OCI-M2 (cell line): Measurements from ENCODE around the gene MOB3C.

ENCODE experiments used
- DNase-seq: peaks from one replicate; lab custom pipeline; 2025; ENCODE audit not compliant: unreplicated experiment; lab: John Stamatoyannopoulos, UW

The MOB3C gene

GRCh38 chr1:46639547-46639946, 22.9 kb upstream of the MOB3C start:
- DNase-seq = no peak

DNA sequence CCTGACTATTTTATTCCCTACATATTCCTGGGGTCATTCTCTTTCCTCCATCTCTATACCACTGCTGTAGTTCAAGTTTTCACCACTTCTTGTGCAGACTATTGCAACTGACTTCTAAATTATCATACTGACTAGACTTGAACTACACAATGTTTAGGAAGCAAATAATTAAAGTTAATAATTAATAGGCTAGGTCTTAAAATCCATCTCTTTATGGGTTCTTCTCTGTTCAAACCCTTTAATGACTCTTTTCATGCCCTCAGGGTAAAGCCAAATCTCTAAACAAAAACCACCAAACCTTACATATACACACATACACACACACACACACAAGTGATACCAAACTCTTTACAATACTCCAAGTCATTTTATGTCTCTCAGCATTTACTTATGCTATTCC, 22.3 kb upstream of the MOB3C start:
- no peak for DNase-seq

DNA sequence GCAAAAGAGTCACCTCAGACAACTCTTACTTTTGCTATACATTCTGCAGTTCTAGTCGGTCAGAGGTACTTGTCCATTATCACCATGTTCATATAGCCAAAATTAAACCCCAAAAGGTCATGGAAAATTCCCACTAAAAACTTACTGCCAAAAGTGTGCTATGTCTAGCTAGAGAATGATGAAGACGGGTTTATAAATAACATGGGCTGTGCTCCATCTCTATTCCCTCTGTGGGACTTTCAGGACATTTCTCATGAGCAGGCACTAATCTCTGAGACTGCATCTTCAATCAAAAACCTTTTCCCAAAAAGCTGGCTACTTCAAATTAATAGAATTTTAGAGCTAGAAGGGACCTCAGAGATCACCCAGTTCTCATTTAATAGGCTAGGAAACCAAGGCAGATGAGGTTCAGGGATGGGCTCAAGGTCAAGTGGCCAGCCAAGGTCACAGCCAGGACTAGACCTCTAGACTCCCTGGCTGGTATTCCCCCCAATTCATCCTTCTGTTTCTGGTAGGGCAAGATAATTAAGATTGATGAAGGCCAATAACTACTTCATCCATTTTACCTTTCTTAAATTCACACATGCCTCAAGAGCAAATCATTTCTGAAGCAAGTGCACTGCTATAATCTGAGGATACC, 21.0 kb upstream of the MOB3C start:
- no peak for DNase-seq

- no peak for DNase-seq
These were observed 18.6 kb upstream of the MOB3C start for GRCh38 chr1:46635205-46635604.

DNA sequence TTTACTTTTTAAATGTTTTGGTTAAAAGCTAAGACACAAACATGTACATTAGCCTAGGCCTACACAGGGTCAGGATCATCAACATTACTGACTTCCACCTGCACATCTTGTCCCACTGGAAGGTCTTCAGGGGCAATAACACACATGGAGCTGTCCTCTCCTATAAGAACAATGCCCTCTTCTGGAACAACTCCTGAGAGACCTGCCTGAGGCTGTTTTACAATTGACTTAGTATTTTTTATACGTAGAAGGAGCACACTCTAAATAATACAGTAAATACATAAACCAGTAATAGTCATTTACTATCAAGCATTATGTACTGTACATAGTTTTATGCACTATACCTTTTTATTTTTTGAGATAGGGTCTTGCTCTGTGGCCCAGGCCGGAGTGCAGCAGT, 14.1 kb upstream of the MOB3C start:
- DNase-seq = no peak

- DNase-seq = no peak
These were observed 7.4 kb upstream of the MOB3C start for GRCh38 chr1:46623743-46624644.

DNA sequence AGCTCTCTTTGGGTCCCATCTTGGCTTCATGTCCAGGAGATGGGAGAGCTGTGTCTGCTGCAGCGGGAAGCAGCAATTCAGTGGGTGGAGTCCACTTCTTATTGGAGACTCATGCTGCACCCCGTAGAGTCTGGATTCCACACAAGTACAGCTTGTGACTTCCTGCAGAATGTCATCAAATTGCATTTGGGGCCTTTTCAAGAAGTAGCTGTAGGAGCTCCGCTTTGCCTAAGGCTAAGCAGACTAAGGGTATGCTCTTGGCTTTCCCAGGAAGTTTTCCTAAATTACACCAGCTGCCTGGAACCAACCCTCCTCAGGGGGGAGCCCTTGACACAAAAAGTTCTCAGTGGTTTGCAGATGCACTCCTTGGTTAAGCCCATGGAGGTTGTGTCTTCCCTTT, 5.7 kb upstream of the MOB3C start:
- DNase-seq = no peak

- DNase-seq = no peak
These were observed 5.3 kb upstream of the MOB3C start for GRCh38 chr1:46621930-46622329.

- DNase-seq = no peak
These were observed 3.1 kb upstream of the MOB3C start for GRCh38 chr1:46619656-46620258.

GRCh38 chr1:46618754-46619415, 2.3 kb upstream of the MOB3C start:
- no peak for DNase-seq

GRCh38 chr1:46617833-46618232, 1.2 kb upstream of the MOB3C start:
- DNase-seq = no peak

GRCh38 chr1:46617108-46617800, 643 bp upstream of the MOB3C start:
- no peak for DNase-seq

GRCh38 chr1:46615735-46616134, 876 bp downstream of the MOB3C start:
- no peak for DNase-seq

GRCh38 chr1:46615088-46615487, 1.5 kb downstream of the MOB3C start:
- no peak for DNase-seq

- DNase-seq = no peak
These were observed 2.0 kb downstream of the MOB3C start for GRCh38 chr1:46614604-46614984.

DNA sequence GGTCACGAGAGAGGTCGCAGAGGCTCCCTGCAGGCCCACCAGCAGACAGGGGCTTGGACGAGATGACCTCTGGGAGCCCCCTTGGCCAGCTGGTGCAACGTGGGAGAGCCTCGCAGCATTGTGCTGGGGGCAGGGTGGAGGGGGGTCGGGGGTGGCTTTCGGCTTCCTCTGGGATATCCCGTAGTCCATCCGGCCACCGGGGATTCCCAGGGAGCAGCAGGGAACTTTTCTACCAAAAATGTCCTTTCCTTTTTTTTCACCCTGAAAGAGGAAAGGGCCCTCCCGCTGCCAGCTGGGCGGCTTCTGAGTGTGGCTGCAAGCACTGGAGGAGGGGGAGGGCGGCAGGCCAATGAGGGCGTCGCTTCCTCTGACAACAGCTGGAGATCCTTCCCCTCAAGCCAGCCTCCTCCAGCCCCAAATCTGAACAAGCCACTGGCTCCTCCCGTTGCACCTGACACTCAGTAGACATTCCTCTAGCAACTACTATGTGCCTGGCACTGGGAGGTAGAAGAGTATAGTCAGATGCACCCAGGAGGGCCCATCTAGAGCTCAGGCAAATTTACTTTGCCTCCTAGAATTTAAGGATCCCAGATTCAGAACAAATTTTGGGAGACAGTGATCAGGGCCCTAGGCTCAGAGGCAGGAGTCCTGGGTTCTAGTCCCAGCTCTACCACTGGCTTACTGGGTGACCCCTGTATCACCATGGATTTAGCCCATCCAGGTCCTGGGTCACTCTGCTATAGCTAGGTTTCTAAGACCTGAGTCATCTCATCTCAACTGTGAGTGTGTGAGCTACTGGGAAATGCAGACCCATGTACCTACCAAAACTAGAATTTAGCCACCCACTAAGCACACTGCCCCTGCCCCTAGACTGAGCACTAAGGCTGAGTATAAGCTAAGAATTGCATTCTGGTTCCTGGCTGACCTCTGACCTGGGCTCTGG, 2.7 kb downstream of the MOB3C start:
- DNase-seq = no peak

DNA sequence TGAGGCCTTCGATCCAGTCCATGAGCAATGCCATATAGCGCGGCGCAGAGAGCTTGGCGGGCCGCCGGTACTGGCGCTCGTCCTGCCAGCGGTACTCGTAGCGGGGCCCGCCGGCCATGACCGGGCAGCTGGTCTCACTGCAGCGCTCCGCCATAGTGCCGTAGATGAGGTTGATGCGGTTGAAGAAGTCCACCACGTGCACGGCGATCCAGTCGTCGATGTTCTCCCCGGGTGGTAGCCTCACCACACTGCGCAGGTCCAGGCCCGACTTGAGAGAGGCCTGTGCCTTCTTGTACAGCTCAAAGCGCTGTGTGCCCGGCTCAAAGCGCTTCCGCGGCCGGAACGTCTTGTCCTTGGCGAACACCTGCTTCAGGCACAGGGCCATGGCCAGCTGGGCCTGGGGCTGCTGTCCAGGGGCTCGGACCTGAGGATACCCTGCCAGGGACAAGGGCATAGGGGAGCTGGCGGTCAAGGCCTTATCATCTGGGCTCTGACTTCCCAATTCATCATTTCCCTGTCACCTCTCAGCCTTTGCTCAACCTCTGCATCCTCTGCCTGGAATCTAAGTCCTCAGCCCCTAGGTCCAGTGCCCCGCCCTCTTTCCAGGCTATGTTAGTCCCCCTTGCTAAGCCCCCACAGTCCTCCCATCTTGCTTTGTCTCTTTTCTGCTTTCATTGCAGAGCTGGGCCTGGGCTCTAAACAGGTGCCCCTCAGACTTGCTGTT, 3.5 kb downstream of the MOB3C start:
- DNase-seq = no peak

DNA sequence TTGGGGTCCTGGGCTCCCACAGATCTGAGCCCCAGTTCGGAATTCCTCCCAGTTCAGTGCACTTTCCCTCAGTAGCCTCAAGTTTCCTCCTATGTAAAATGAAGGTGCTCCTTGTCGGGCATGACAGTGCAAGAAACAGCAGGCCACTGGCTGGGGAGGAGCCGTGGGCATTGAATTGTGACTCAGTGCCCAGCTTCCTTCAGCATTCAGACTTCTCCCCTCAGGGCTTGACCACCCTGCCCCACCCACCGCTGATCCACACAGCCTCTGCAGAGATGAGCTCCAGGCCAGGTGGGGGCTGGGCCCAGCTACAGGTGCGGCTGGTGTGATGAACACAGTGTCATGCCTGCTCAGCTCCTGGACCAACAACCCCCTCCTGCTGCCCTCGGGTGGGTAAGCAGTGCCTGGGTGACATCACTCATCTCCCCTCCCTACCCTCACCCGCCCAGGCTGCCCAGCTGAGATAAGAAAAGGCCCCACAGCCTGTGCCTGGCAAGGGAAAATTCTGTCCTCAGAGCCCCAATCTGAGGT, 4.9 kb downstream of the MOB3C start:
- no peak for DNase-seq
